Measurements from ENCODE around the gene UFD1. TPM values are rescaled to one million over a fixed set of nuclear protein-coding genes. Genes with fewer than 3 reads are reported as not detected.

The UFD1 gene
- total and polyA plus RNA-seq, 2 of the 13 experiments (the other 11 are each of a cell fraction or from before 2014, with no cell fraction given) = 47.9 to 51.1 TPM

DNA sequence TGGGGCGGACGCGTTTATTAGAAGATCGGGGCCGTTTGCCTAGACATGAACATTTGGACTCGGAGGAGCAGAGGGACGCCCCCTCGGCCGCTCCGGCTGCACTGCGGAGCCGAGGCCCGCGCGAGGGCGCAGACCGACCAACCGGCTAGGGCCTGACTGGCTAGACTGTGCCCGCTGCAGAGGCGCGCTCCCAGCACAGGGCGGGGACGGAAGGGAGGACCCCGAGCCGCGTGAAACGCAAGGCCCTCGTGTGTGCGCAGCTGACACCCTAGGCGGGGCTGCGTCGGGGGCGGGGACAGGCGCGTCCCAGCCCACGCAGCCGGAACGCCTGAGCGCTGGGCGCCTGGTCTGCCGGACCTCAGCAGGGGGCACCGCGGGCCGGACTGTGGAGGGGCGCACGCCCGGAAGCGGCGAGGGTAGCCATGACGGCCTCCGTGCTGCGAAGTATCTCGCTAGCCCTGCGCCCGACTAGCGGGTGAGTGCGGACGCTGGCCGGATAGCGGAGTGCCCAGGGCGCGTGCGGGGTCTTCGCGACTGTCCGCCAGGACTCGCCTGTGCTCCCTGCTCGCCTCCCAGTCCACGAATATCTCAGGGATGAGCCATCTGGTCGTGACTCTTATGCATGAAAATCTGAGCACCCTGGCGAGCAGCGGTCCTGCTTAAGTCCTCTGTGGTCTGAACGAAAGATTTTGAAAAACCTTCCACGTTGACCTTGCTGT lies 46.7 kb downstream of the UFD1 start, which contains the start of gene MRPL40 (continued):
- TF ChIP-seq WIZ (CRISPR knock-in tag; IDR thresholded peaks at IDR 0.05) = peak; percentile 84
- peak; percentile 99 for TF ChIP-seq KMT2A (CRISPR knock-in tag; IDR thresholded peaks at IDR 0.05)
- TF ChIP-seq ZFP36L1 (CRISPR knock-in tag; IDR thresholded peaks at IDR 0.05) = peak; percentile 31; the same call in 1 of the 2 replicates
- TF ChIP-seq HCFC1 (IDR thresholded peaks at IDR 0.05; ENCODE audit: low read depth, low read length) = peak; percentile 77
- peak; percentile 73; the same call in 1 of the 2 replicates for TF ChIP-seq ZMYM2 (CRISPR knock-in tag; IDR thresholded peaks at IDR 0.05)
- TF ChIP-seq PITX1 (CRISPR knock-in tag; IDR thresholded peaks at IDR 0.05) = peak; percentile 80; the same call in 1 of the 2 replicates
- no peak for TF ChIP-seq SP1 (IDR thresholded peaks at IDR 0.05)
- peak; percentile 100 for TF ChIP-seq SP1 (CRISPR knock-in tag; IDR thresholded peaks at IDR 0.05)
- TF ChIP-seq KAT2B (IDR thresholded peaks at IDR 0.05; ENCODE audit: borderline replicate concordance, low read depth, low read length) = no peak
- TF ChIP-seq ZSCAN31 (CRISPR knock-in tag; IDR thresholded peaks at IDR 0.05; ENCODE audit: low read depth) = peak; percentile 96
- peak; percentile 97 for TF ChIP-seq DR1 (CRISPR knock-in tag; IDR thresholded peaks at IDR 0.05)
- TF ChIP-seq MTF2 (CRISPR knock-in tag; IDR thresholded peaks at IDR 0.05; ENCODE audit: borderline replicate concordance) = peak; percentile 99; the same call in 1 of the 2 replicates
- TF ChIP-seq MTF1 (CRISPR knock-in tag; IDR thresholded peaks at IDR 0.05) = no peak
- TF ChIP-seq, protein P1, sequence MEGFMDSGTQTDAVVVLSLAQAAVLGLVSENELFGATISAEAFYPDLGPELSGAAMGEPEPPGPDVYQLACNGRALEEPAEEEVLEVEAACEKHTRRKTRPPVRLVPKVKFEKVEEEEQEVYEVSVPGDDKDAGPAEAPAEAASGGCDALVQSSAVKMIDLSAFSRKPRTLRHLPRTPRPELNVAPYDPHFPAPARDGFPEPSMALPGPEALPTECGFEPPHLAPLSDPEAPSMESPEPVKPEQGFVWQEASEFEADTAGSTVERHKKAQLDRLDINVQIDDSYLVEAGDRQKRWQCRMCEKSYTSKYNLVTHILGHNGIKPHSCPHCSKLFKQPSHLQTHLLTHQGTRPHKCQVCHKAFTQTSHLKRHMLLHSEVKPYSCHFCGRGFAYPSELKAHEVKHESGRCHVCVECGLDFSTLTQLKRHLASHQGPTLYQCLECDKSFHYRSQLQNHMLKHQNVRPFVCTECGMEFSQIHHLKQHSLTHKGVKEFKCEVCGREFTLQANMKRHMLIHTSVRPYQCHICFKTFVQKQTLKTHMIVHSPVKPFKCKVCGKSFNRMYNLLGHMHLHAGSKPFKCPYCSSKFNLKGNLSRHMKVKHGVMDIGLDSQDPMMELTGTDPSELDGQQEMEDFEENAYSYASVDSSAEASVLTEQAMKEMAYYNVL (CRISPR knock-in tag; IDR thresholded peaks at IDR 0.05; ENCODE audit: borderline replicate concordance) = peak; percentile 91
- TF ChIP-seq, protein P2, sequence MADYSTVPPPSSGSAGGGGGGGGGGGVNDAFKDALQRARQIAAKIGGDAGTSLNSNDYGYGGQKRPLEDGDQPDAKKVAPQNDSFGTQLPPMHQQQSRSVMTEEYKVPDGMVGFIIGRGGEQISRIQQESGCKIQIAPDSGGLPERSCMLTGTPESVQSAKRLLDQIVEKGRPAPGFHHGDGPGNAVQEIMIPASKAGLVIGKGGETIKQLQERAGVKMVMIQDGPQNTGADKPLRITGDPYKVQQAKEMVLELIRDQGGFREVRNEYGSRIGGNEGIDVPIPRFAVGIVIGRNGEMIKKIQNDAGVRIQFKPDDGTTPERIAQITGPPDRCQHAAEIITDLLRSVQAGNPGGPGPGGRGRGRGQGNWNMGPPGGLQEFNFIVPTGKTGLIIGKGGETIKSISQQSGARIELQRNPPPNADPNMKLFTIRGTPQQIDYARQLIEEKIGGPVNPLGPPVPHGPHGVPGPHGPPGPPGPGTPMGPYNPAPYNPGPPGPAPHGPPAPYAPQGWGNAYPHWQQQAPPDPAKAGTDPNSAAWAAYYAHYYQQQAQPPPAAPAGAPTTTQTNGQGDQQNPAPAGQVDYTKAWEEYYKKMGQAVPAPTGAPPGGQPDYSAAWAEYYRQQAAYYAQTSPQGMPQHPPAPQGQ (CRISPR knock-in tag; IDR thresholded peaks at IDR 0.05; ENCODE audit: borderline replicate concordance) = no peak; the same call in 1 of the 2 replicates
- TF ChIP-seq RFXANK (CRISPR knock-in tag; IDR thresholded peaks at IDR 0.05) = 0 out of 2 replicates have a peak, but pooled peaks have one; percentile 69
- no peak for TF ChIP-seq NBN (conservative IDR thresholded peaks at IDR 0.05)
- TF ChIP-seq, protein P3, sequence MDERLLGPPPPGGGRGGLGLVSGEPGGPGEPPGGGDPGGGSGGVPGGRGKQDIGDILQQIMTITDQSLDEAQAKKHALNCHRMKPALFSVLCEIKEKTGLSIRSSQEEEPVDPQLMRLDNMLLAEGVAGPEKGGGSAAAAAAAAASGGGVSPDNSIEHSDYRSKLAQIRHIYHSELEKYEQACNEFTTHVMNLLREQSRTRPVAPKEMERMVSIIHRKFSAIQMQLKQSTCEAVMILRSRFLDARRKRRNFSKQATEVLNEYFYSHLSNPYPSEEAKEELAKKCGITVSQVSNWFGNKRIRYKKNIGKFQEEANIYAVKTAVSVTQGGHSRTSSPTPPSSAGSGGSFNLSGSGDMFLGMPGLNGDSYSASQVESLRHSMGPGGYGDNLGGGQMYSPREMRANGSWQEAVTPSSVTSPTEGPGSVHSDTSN (CRISPR knock-in tag; IDR thresholded peaks at IDR 0.05) = no peak
- peak; percentile 85; the same call in 1 of the 2 replicates for TF ChIP-seq CHCHD3 (CRISPR knock-in tag; IDR thresholded peaks at IDR 0.05)
- TF ChIP-seq KLF6 (CRISPR knock-in tag; IDR thresholded peaks at IDR 0.05) = peak; percentile 95; the same call in 1 of the 2 replicates
- peak; percentile 91; the same call in 1 of the 2 replicates for TF ChIP-seq ZFP1 (CRISPR knock-in tag; IDR thresholded peaks at IDR 0.05)
- TF ChIP-seq GABPA (IDR thresholded peaks at IDR 0.05; ENCODE audit: low read depth, low read length) = peak; percentile 100
- TF ChIP-seq GABPA (CRISPR knock-in tag; IDR thresholded peaks at IDR 0.05; ENCODE audit: low read depth) = peak; percentile 89
- TF ChIP-seq, protein P4, sequence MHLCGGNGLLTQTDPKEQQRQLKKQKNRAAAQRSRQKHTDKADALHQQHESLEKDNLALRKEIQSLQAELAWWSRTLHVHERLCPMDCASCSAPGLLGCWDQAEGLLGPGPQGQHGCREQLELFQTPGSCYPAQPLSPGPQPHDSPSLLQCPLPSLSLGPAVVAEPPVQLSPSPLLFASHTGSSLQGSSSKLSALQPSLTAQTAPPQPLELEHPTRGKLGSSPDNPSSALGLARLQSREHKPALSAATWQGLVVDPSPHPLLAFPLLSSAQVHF (CRISPR knock-in tag; IDR thresholded peaks at IDR 0.05) = no peak; the same call in 1 of the 2 replicates
- peak; percentile 96 for TF ChIP-seq ZNF331 (CRISPR knock-in tag; IDR thresholded peaks at IDR 0.05)
- peak; percentile 96; the same call in 1 of the 2 replicates for TF ChIP-seq NR1H2 (CRISPR knock-in tag; IDR thresholded peaks at IDR 0.05; ENCODE audit: borderline replicate concordance, low read depth)
- TF ChIP-seq ZNF343 (CRISPR knock-in tag; IDR thresholded peaks at IDR 0.05) = peak; percentile 90; the same call in 1 of the 2 replicates
- TF ChIP-seq ZSCAN22 (CRISPR knock-in tag; IDR thresholded peaks at IDR 0.05) = no peak

Measured in HepG2 (cell line).